ENCODE data around the gene ANKRD27. TPM values are rescaled to one million over a fixed set of nuclear protein-coding genes. Genes with fewer than 3 reads are reported as not detected.
"Not testable (repeated sequence)": the region's sequence is repeated elsewhere in the genome, so short reads cannot be mapped to it uniquely, and the experiment has no call there.

Gene ANKRD27
- total RNA-seq, 1 donor from 2014 or later = 38.3 TPM

GRCh38 chr19:32605544-32605943, 69.4 kb downstream of the ANKRD27 start:
- Mint-ChIP-seq H3K4me3 (ENCODE audit: low read depth) (no peak overlapping the region), H3K36me3 (ENCODE audit: low read depth) (peaks cover 27% of the 10 kb centered on the region), H3K27me3 (ENCODE audit: low read depth) (no peaks in the 10 kb centered on the region), H3K27ac (no peak overlapping the region), H3K4me1 (ENCODE audit: low read depth) (no peaks in the 10 kb centered on the region), H3K9me3 (no peaks in the 10 kb centered on the region)
- DNase-seq (ENCODE audit: low spot score) = no peak
- intact Hi-C loops (cut with micrococcal nuclease) = no loop called here

GRCh38 chr19:32603961-32604360, 71.0 kb downstream of the ANKRD27 start:
- peaks cover 30% of the 10 kb centered on the region for H3K36me3 Mint-ChIP-seq (ENCODE audit: low read depth)
- no peaks in the 10 kb centered on the region for H3K9me3 Mint-ChIP-seq
- no peak overlapping the region for H3K4me3 Mint-ChIP-seq (ENCODE audit: low read depth)
- H3K4me1 Mint-ChIP-seq (ENCODE audit: low read depth) = peaks cover 9% of the 10 kb centered on the region
- intact Hi-C loops (cut with micrococcal nuclease) = no loop called here
- no peaks in the 10 kb centered on the region for H3K27me3 Mint-ChIP-seq (ENCODE audit: low read depth)
- DNase-seq (ENCODE audit: low spot score) = no peak
- H3K27ac Mint-ChIP-seq = no peak overlapping the region

GRCh38 chr19:32599736-32600157, 75.2 kb downstream of the ANKRD27 start:
- Mint-ChIP-seq H3K9me3 (no peaks in the 10 kb centered on the region), H3K36me3 (ENCODE audit: low read depth) (peaks cover 47% of the 10 kb centered on the region), H3K4me1 (ENCODE audit: low read depth) (peaks cover 9% of the 10 kb centered on the region), H3K27ac (peak overlapping the region; percentile 78), H3K4me3 (ENCODE audit: low read depth) (no peak overlapping the region), H3K27me3 (ENCODE audit: low read depth) (no peaks in the 10 kb centered on the region)
- intact Hi-C loops (cut with micrococcal nuclease) = no loop called here
- peak; percentile 15 for DNase-seq (ENCODE audit: low spot score)

GRCh38 chr19:32599258-32599657, 75.7 kb downstream of the ANKRD27 start:
- Mint-ChIP-seq H3K27ac (peak overlapping the region; percentile 78), H3K4me1 (ENCODE audit: low read depth) (peaks cover 9% of the 10 kb centered on the region), H3K9me3 (no peaks in the 10 kb centered on the region), H3K36me3 (ENCODE audit: low read depth) (peaks cover 50% of the 10 kb centered on the region), H3K4me3 (ENCODE audit: low read depth) (no peak overlapping the region), H3K27me3 (ENCODE audit: low read depth) (no peaks in the 10 kb centered on the region)
- no peak for DNase-seq (ENCODE audit: low spot score)
- intact Hi-C loops (cut with micrococcal nuclease) = no loop called here

GRCh38 chr19:32598022-32598421, 77.0 kb downstream of the ANKRD27 start:
- Mint-ChIP-seq H3K4me1 (ENCODE audit: low read depth) (peaks cover 9% of the 10 kb centered on the region), H3K9me3 (no peaks in the 10 kb centered on the region)
- intact Hi-C loops (cut with micrococcal nuclease) = no loop called here

GRCh38 chr19:32595491-32595890, 79.5 kb downstream of the ANKRD27 start:
- no peak overlapping the region for H3K27ac Mint-ChIP-seq
- H3K9me3 Mint-ChIP-seq = no peaks in the 10 kb centered on the region
- intact Hi-C loops (cut with micrococcal nuclease) = no loop called here
- H3K36me3 Mint-ChIP-seq (ENCODE audit: low read depth) = peaks cover 69% of the 10 kb centered on the region
- H3K27me3 Mint-ChIP-seq (ENCODE audit: low read depth) = no peaks in the 10 kb centered on the region
- no peak for DNase-seq (ENCODE audit: low spot score)
- no peak overlapping the region for H3K4me3 Mint-ChIP-seq (ENCODE audit: low read depth)
- H3K4me1 Mint-ChIP-seq (ENCODE audit: low read depth) = peaks cover 9% of the 10 kb centered on the region

More at GRCh38 chr19:32598022-32598421, 77.0 kb downstream of the ANKRD27 start:
- no peak overlapping the region for H3K4me3 Mint-ChIP-seq (ENCODE audit: low read depth)
- H3K36me3 Mint-ChIP-seq (ENCODE audit: low read depth) = peaks cover 54% of the 10 kb centered on the region
- no peak for DNase-seq (ENCODE audit: low spot score)
- no peak overlapping the region for H3K27ac Mint-ChIP-seq
- H3K27me3 Mint-ChIP-seq (ENCODE audit: low read depth) = no peaks in the 10 kb centered on the region

- no peak overlapping the region for H3K4me3 Mint-ChIP-seq (ENCODE audit: low read depth)
- no peaks in the 10 kb centered on the region for H3K4me1 Mint-ChIP-seq (ENCODE audit: low read depth)
- intact Hi-C loops (cut with micrococcal nuclease) = no loop called here
- DNase-seq (ENCODE audit: low spot score) = no peak
- no peaks in the 10 kb centered on the region for H3K27me3 Mint-ChIP-seq (ENCODE audit: low read depth)
- no peak overlapping the region for H3K27ac Mint-ChIP-seq
- peaks cover 67% of the 10 kb centered on the region for H3K36me3 Mint-ChIP-seq (ENCODE audit: low read depth)
- H3K9me3 Mint-ChIP-seq = no peaks in the 10 kb centered on the region
Observed at GRCh38 chr19:32594021-32594420, 81.0 kb downstream of the ANKRD27 start.

- H3K4me1 Mint-ChIP-seq (ENCODE audit: low read depth) = peaks cover 20% of the 10 kb centered on the region
- H3K27ac Mint-ChIP-seq; H3K4me3 Mint-ChIP-seq (ENCODE audit: low read depth); intact Hi-C loops (cut with micrococcal nuclease); H3K9me3 Mint-ChIP-seq; DNase-seq (ENCODE audit: low spot score); H3K27me3 Mint-ChIP-seq (ENCODE audit: low read depth): not testable (repeated sequence)
- peaks cover 76% of the 10 kb centered on the region for H3K36me3 Mint-ChIP-seq (ENCODE audit: low read depth)
Observed at GRCh38 chr19:32587747-32588504, 87.1 kb downstream of the ANKRD27 start.

GRCh38 chr19:32581705-32582179, 93.2 kb downstream of the ANKRD27 start:
- Mint-ChIP-seq H3K4me1 (ENCODE audit: low read depth) (peaks cover 32% of the 10 kb centered on the region), H3K27ac (peak overlapping the region; percentile 85), H3K4me3 (ENCODE audit: low read depth) (peak overlapping the region; percentile 90), H3K36me3 (ENCODE audit: low read depth) (peaks cover 43% of the 10 kb centered on the region), H3K9me3 (no peaks in the 10 kb centered on the region), H3K27me3 (ENCODE audit: low read depth) (peaks cover 15% of the 10 kb centered on the region)
- intact Hi-C loops (cut with micrococcal nuclease) = loop anchor here (2.0 to 5.0 kb wide), 2 partner anchors 93 to 174 kb away; partner anchors contain the start of genes ANKRD27, DPY19L3 and RGS9BP
- no peak for DNase-seq (ENCODE audit: low spot score)

- Mint-ChIP-seq H3K4me3 (ENCODE audit: low read depth) (peak within 1 kb of the TSS; percentile 93), H3K27me3 (ENCODE audit: low read depth) (peaks cover 15% of the 10 kb centered on the region), H3K27ac (peak within 1 kb of the TSS; percentile 85), H3K4me1 (ENCODE audit: low read depth) (peaks cover 27% of the 10 kb centered on the region), H3K9me3 (no peaks in the 10 kb centered on the region), H3K36me3 (ENCODE audit: low read depth) (peaks cover 36% of the 10 kb centered on the region)
- DNase-seq (ENCODE audit: low spot score) = peak; percentile 90
- intact Hi-C loops (cut with micrococcal nuclease) = loop anchor here (2.0 to 5.0 kb wide), 2 partner anchors 94 to 174 kb away; partner anchors contain the start of genes ANKRD27, DPY19L3 and RGS9BP
Observed at GRCh38 chr19:32580901-32581704, 93.9 kb downstream of the ANKRD27 start, which contains the start of gene PDCD5. TSS of gene PDCD5 (plus strand) at chr19:32581190. CDS start at chr19:32581262, 72 bp downstream.

- Mint-ChIP-seq H3K4me1 (ENCODE audit: low read depth) (peaks cover 25% of the 10 kb centered on the region), H3K27me3 (ENCODE audit: low read depth) (peaks cover 18% of the 10 kb centered on the region), H3K4me3 (ENCODE audit: low read depth) (peak overlapping the region; percentile 93), H3K27ac (peak overlapping the region; percentile 83), H3K36me3 (ENCODE audit: low read depth) (peaks cover 30% of the 10 kb centered on the region), H3K9me3 (no peaks in the 10 kb centered on the region)
- DNase-seq (ENCODE audit: low spot score) = no peak
- intact Hi-C loops (cut with micrococcal nuclease) = loop anchor here (2.0 to 5.0 kb wide), 2 partner anchors 94 to 173 kb away; partner anchors contain the start of genes ANKRD27, DPY19L3 and RGS9BP
Observed at GRCh38 chr19:32580353-32580900, 94.6 kb downstream of the ANKRD27 start.

GRCh38 chr19:32576790-32577189, 98.2 kb downstream of the ANKRD27 start:
- Mint-ChIP-seq H3K27ac (no peak overlapping the region), H3K36me3 (ENCODE audit: low read depth) (no peaks in the 10 kb centered on the region), H3K9me3 (no peaks in the 10 kb centered on the region), H3K4me3 (ENCODE audit: low read depth) (no peak overlapping the region), H3K27me3 (ENCODE audit: low read depth) (peaks cover 20% of the 10 kb centered on the region), H3K4me1 (ENCODE audit: low read depth) (peaks cover 12% of the 10 kb centered on the region)
- no peak for DNase-seq (ENCODE audit: low spot score)
- intact Hi-C loops (cut with micrococcal nuclease) = no loop called here
